CD14-positive monocyte (primary cell): Measurements from ENCODE around the gene BRF1. TPM values are rescaled to one million over a fixed set of nuclear protein-coding genes. Genes with fewer than 3 reads are reported as not detected.

ENCODE experiments used
- DNase-seq, 3 donors: peaks; one replicate each; pipeline ENCODE4 v3.0.0-alpha.2; 2011 to 2022
- H2AFZ ChIP-seq: 2 replicates; pipeline ENCODE4 v1.6.0; 2012; ENCODE audit warnings: mild to moderate bottlenecking, low read depth, low read length, inconsistent platforms; ENCODE audit not compliant: insufficient read depth, poor library complexity, severe bottlenecking
- H3K27ac ChIP-seq, 2 donors: 1 replicate in 1 of 2; 2 replicates in 1 of 2; pipeline ENCODE4 v1.5.1; 2012 to 2013; ENCODE audit warnings: low read length in 2 of 2, control low read depth in 1 of 2, inconsistent platforms in 1 of 2, low read depth in 1 of 2, mild to moderate bottlenecking in 1 of 2
- H3K27me3 ChIP-seq, 2 donors: one replicate each; pipeline versions ENCODE4 v1.6.0 to v1.6.1; 2011 to 2013; ENCODE audit warnings: low read length in 2 of 2; ENCODE audit not compliant: control insufficient read depth in 2 of 2, insufficient read depth in 2 of 2
- H3K36me3 ChIP-seq, 2 donors: replicated peaks in 1 of 2; 1 replicate in 1 of 2; 2 replicates in 1 of 2; pipeline versions ENCODE4 v1.5.1 to v1.6.1; 2012 to 2013; ENCODE audit warnings: low read length in 2 of 2, control low read depth in 1 of 2, inconsistent platforms in 1 of 2, mild to moderate bottlenecking in 1 of 2; ENCODE audit not compliant: insufficient read depth in 2 of 2, control insufficient read depth in 1 of 2
- H3K4me1 ChIP-seq, 2 donors: 1 replicate in 1 of 2; 2 replicates in 1 of 2; pipeline versions ENCODE4 v1.5.1 to v1.6.1; 2012 to 2013; ENCODE audit warnings: low read length in 2 of 2, control low read depth in 1 of 2, inconsistent platforms in 1 of 2, mild to moderate bottlenecking in 1 of 2, moderate library complexity in 1 of 2; ENCODE audit not compliant: insufficient read depth in 2 of 2, control insufficient read depth in 1 of 2
- H3K4me2 ChIP-seq: replicated peaks from 2 replicates; pipeline ENCODE3; 2012; ENCODE audit warnings: low read length, moderate library complexity, mild to moderate bottlenecking; ENCODE audit not compliant: poor library complexity, severe bottlenecking; ENCODE audit errors: extremely low read depth
- H3K4me3 ChIP-seq, 3 experiments: fragments of 200-600 bp in 1 of 3; sonication (generic) in 1 of 3; replicated peaks in 1 of 3; 1 replicate in 2 of 3; 2 replicates in 1 of 3; pipeline ENCODE4 v1.5.1; 2011 to 2013; ENCODE audit warnings: low read length in 3 of 3, mild to moderate bottlenecking in 3 of 3, control low read depth in 2 of 3, low read depth in 2 of 3, inconsistent platforms in 1 of 3, moderate library complexity in 1 of 3
- H3K79me2 ChIP-seq: 2 replicates; pipeline ENCODE4 v1.6.0; 2012; ENCODE audit warnings: mild to moderate bottlenecking, control low read depth, inconsistent platforms, low read length, moderate library complexity; ENCODE audit not compliant: insufficient read depth
- H3K9ac ChIP-seq: 2 replicates; pipeline ENCODE4 v1.6.0; 2017; ENCODE audit warnings: low read length, mild to moderate bottlenecking; ENCODE audit not compliant: insufficient read depth, poor library complexity, severe bottlenecking
- H3K9me3 ChIP-seq, 2 donors: replicated peaks in 1 of 2; 1 replicate in 1 of 2; 2 replicates in 1 of 2; pipeline versions ENCODE4 v1.5.1 to v1.6.1; 2012 to 2013; ENCODE audit warnings: low read length in 2 of 2, control low read depth in 1 of 2; ENCODE audit not compliant: control insufficient read depth in 1 of 2, insufficient read depth in 1 of 2
- H4K20me1 ChIP-seq: 2 replicates; pipeline ENCODE4 v1.6.0; 2012; ENCODE audit warnings: mild to moderate bottlenecking, low read length, control low read depth, moderate library complexity; ENCODE audit not compliant: insufficient read depth
- H3K27ac Mint-ChIP-seq, 7 donors: one replicate each; pipeline ENCODE4 v1.8.0; 2020; ENCODE audit warnings: mild to moderate bottlenecking in 7 of 7, mixed read lengths in 7 of 7, moderate library complexity in 6 of 7, inconsistent platforms in 2 of 7
- H3K27me3 Mint-ChIP-seq, 3 donors: one replicate each; pipeline ENCODE4 v1.8.0; 2021 to 2022; ENCODE audit warnings: low read depth in 3 of 3, mild to moderate bottlenecking in 3 of 3, mixed read lengths in 3 of 3, moderate library complexity in 3 of 3, inconsistent platforms in 1 of 3
- H3K36me3 Mint-ChIP-seq, 2 donors: one replicate each; pipeline ENCODE4 v1.8.0; 2020; ENCODE audit warnings: mixed read lengths in 2 of 2, inconsistent platforms in 1 of 2, mild to moderate bottlenecking in 1 of 2
- H3K4me1 Mint-ChIP-seq: one replicate; pipeline ENCODE4 v1.8.0; 2020; ENCODE audit warnings: mild to moderate bottlenecking, mixed read lengths
- H3K4me3 Mint-ChIP-seq, 2 donors: one replicate each; pipeline ENCODE4 v1.8.0; 2020; ENCODE audit warnings: mild to moderate bottlenecking in 2 of 2, mixed read lengths in 2 of 2, moderate library complexity in 1 of 2
- H3K9me3 Mint-ChIP-seq, 7 donors: one replicate each; pipeline ENCODE4 v1.8.0; 2020 to 2022; ENCODE audit warnings: mixed read lengths in 7 of 7, mild to moderate bottlenecking in 6 of 7, moderate library complexity in 6 of 7, inconsistent platforms in 2 of 7
- CTCF ChIP-seq: fragments of 200-600 bp; IDR thresholded peaks from one replicate; pipeline ENCODE4 v1.8.0; 2022; ENCODE audit warnings: antibody characterized with exemption, mild to moderate bottlenecking
- WGBS: methylation state at CpG from one replicate; pipeline ENCODE4 v1.1.5; 2013; ENCODE audit warnings: missing lambda C conversion rate; ENCODE audit not compliant: insufficient coverage; 5-methylcytosine and 5-hydroxymethylcytosine counted together
- intact Hi-C, 2 donors: fragments of 100-400 bp; cut with micrococcal nuclease; formaldehyde crosslinking; loops; one replicate each; pipeline versions ENCODE4 v1.15.0 to v1.15.1; 2023
- polyA plus RNA-seq, 3 donors: library from polyadenylated mRNA; depleted of rRNA in 1 of 3; unstranded in 2 of 3; stranded (reverse) in 1 of 3; fragments of 300-500 nt in 2 of 3; fragments of >200 nt in 1 of 3; fragmentation: Illumina TruSeq in 2 of 3; gene quantifications; 1 replicate in 2 of 3; 2 replicates in 1 of 3; pipeline ENCODE4 v1.2.3, GENCODE V29; 2012 to 2021

The BRF1 gene
- polyA plus RNA-seq, 3 donors = 2.3 to 20.5 (median 2.5) TPM

GRCh38 chr14:105181549-105182295 is 119.1 kb downstream of the BRF1 start:
- WGBS = 55% methylated on average over 15 of the region's 21 CpGs
- no peak overlapping the region for H3K9ac ChIP-seq
- H3K27ac ChIP-seq = no peak overlapping the region
- Mint-ChIP-seq H3K36me3 (peaks cover 0 to 2% of the 10 kb centered on the region in 2 donors), H3K4me1 (peaks cover 24% of the 10 kb centered on the region), H3K27me3 (peaks cover 24 to 51% (median 24%) of the 10 kb centered on the region in 3 donors), H3K27ac (peak overlapping the region in 1 of 7 donors; percentile 77), H3K4me3 (peak overlapping the region; percentile 68 to 75), H3K9me3 (no peaks in the 10 kb centered on the region)
- peak overlapping the region in 1 of 3 experiments; percentile 81 for H3K4me3 ChIP-seq
- H3K36me3 ChIP-seq = no peaks in the 10 kb centered on the region
- peak overlapping the region; percentile 93 for H3K4me2 ChIP-seq
- peaks cover 0 to 13% of the 10 kb centered on the region in 2 donors for H3K27me3 ChIP-seq
- no peaks in the 10 kb centered on the region for H3K9me3 ChIP-seq
- H3K79me2 ChIP-seq = no peaks in the 10 kb centered on the region
- no peak for DNase-seq
- peaks cover 10% of the 10 kb centered on the region for H4K20me1 ChIP-seq
- intact Hi-C loops = loop anchor here in 1 of 2 donors (5.0 kb wide), 1 partner anchor 204 kb away; the partner anchor contains the start of gene AHNAK2
- peak overlapping the region; percentile 69 for H2AFZ ChIP-seq
- H3K4me1 ChIP-seq = peaks cover 22 to 27% of the 10 kb centered on the region in 2 donors
- no peak for TF ChIP-seq CTCF

GRCh38 chr14:105180592-105181548 is 119.9 kb downstream of the BRF1 start, which contains the start of gene NUDT14:
TSS of gene NUDT14 (minus strand) at chr14:105181312. CDS start at chr14:105181209, 103 bp downstream.
- no peak within 1 kb of the TSS for H3K27ac ChIP-seq
- H4K20me1 ChIP-seq = peaks cover 10% of the 10 kb centered on the region
- Mint-ChIP-seq H3K9me3 (no peaks in the 10 kb centered on the region), H3K27me3 (peaks cover 27 to 58% (median 29%) of the 10 kb centered on the region in 3 donors), H3K4me3 (peak within 1 kb of the TSS; percentile 85 to 91), H3K4me1 (peaks cover 24% of the 10 kb centered on the region), H3K36me3 (peaks cover 0 to 2% of the 10 kb centered on the region in 2 donors), H3K27ac (peak within 1 kb of the TSS in 4 of 7 donors; percentile 37 to 80 (median 60))
- intact Hi-C loops = loop anchor here in 1 of 2 donors (5.0 kb wide), 1 partner anchor 204 kb away; the partner anchor contains the start of gene AHNAK2
- no peaks in the 10 kb centered on the region for H3K9me3 ChIP-seq
- peak in 2 of 3 donors; percentile 14 to 55 for DNase-seq
- TF ChIP-seq CTCF = no peak
- H3K4me3 ChIP-seq = peak within 1 kb of the TSS; percentile 49 to 81 (median 51)
- peaks cover 0 to 13% of the 10 kb centered on the region in 2 donors for H3K27me3 ChIP-seq
- peak within 1 kb of the TSS; percentile 28 for H3K9ac ChIP-seq
- peak within 1 kb of the TSS; percentile 93 for H3K4me2 ChIP-seq
- under 1% methylated on average over 86 of the region's 106 CpGs for WGBS
- peak within 1 kb of the TSS; percentile 83 for H2AFZ ChIP-seq
- H3K79me2 ChIP-seq = no peaks in the 10 kb centered on the region
- H3K36me3 ChIP-seq = no peaks in the 10 kb centered on the region
- H3K4me1 ChIP-seq = peaks cover 22 to 27% of the 10 kb centered on the region in 2 donors
